OCI-LY1 (cell line): Measurements from ENCODE around the gene SPART.
"Not testable (repeated sequence)": the region's sequence is repeated elsewhere in the genome, so short reads cannot be mapped to it uniquely, and the experiment has no call there.

ENCODE experiments used
- H2AFZ ChIP-seq: fragments of 200-600 bp; sonication (generic), shearing (Covaris generic); 2 replicates; pipeline ENCODE4 v1.6.0; 2014; ENCODE audit warnings: antibody characterized with exemption, mild to moderate bottlenecking, low read length
- H3F3A ChIP-seq: fragments of 200-600 bp; sonication (generic), shearing (Covaris generic); 2 replicates; pipeline ENCODE4 v1.6.0; 2014; ENCODE audit warnings: mild to moderate bottlenecking, antibody characterized with exemption, low read length, moderate library complexity; ENCODE audit not compliant: insufficient read depth
- H3K27ac ChIP-seq: fragments of 200-600 bp; sonication (generic); 2 replicates; pipeline ENCODE4 v1.5.1; 2014; ENCODE audit warnings: low read length, mixed run types, mild to moderate bottlenecking, low read depth; ENCODE audit not compliant: poor library complexity, severe bottlenecking
- H3K27me3 ChIP-seq: fragments of 200-600 bp; sonication (generic); 2 replicates; pipeline ENCODE4 v1.6.0; 2014; ENCODE audit warnings: antibody characterized with exemption, mild to moderate bottlenecking, low read length, moderate library complexity; ENCODE audit not compliant: insufficient read depth
- H3K36me3 ChIP-seq: fragments of 200-600 bp; sonication (generic); 2 replicates; pipeline ENCODE4 v1.6.1; 2014; ENCODE audit warnings: mild to moderate bottlenecking, antibody characterized with exemption, low read length, moderate library complexity, mixed read lengths; ENCODE audit not compliant: insufficient read depth
- H3K4me1 ChIP-seq: fragments of 200-600 bp; sonication (generic); 2 replicates; pipeline ENCODE4 v1.5.1; 2014; ENCODE audit warnings: mild to moderate bottlenecking, low read length, moderate library complexity; ENCODE audit not compliant: insufficient read depth, severe bottlenecking
- H3K4me2 ChIP-seq: fragments of 200-600 bp; sonication (generic), shearing (Covaris generic); 2 replicates; pipeline ENCODE4 v1.6.1; 2014; ENCODE audit warnings: low read length
- H3K4me3 ChIP-seq: fragments of 200-600 bp; sonication (generic); 2 replicates; pipeline ENCODE4 v1.5.1; 2014; ENCODE audit warnings: low read length, low read depth, mild to moderate bottlenecking, mixed read lengths; ENCODE audit not compliant: poor library complexity, severe bottlenecking
- H3K79me2 ChIP-seq: fragments of 200-600 bp; shearing (Covaris generic); 2 replicates; pipeline ENCODE4 v1.6.1; 2016; ENCODE audit warnings: mixed run types, low read length, mixed read lengths; ENCODE audit not compliant: insufficient read depth
- H3K9ac ChIP-seq: fragments of 200-600 bp; sonication (generic), shearing (Covaris generic); 2 replicates; pipeline ENCODE4 v1.6.1; 2014; ENCODE audit warnings: mild to moderate bottlenecking, low read length, mixed read lengths
- H3K9me2 ChIP-seq: fragments of 200-600 bp; sonication (generic), shearing (Covaris generic); 2 replicates; pipeline ENCODE4 v1.6.1; 2014; ENCODE audit warnings: low read depth, mild to moderate bottlenecking, low read length, mixed read lengths
- H3K9me3 ChIP-seq: fragments of 200-600 bp; shearing (Covaris generic); 2 replicates; pipeline ENCODE4 v1.6.1; 2014; ENCODE audit warnings: low read length, mixed read lengths
- H4K20me1 ChIP-seq: fragments of 200-600 bp; sonication (generic), shearing (Covaris generic); 2 replicates; pipeline ENCODE4 v1.6.0; 2016; ENCODE audit warnings: mild to moderate bottlenecking, low read length; ENCODE audit not compliant: insufficient read depth
- CTCF ChIP-seq: fragments of 200-600 bp; sonication (generic), shearing (Covaris generic); IDR thresholded peaks from 2 replicates; pipeline ENCODE4 v1.5.1; 2017; ENCODE audit warnings: mild to moderate bottlenecking, antibody characterized with exemption, low read length, moderate library complexity, mixed read lengths
- EZH2 ChIP-seq: fragments of 200-600 bp; sonication (generic), shearing (Covaris generic); IDR thresholded peaks from 2 replicates; pipeline ENCODE4 v1.8.0; 2017; ENCODE audit warnings: borderline replicate concordance, mixed run types, mild to moderate bottlenecking, antibody characterized with exemption, low read length, moderate library complexity, mixed read lengths

Gene SPART

GRCh38 chr13:36323408-36323807 is 22.8 kb downstream of the SPART start:
- Histone ChIP-seq H3K27ac (no peak overlapping the region), H3K4me3 (no peak overlapping the region), H3K36me3 (no peaks in the 10 kb centered on the region), H3K27me3 (no peaks in the 10 kb centered on the region), H3K4me1 (no peaks in the 10 kb centered on the region), H3K9me2 (no peaks in the 10 kb centered on the region), H3K9me3 (no peaks in the 10 kb centered on the region), H4K20me1 (no peaks in the 10 kb centered on the region), H3F3A (no peaks in the 10 kb centered on the region), H3K9ac (no peak overlapping the region), H3K79me2 (no peaks in the 10 kb centered on the region), H3K4me2 (no peak overlapping the region), H2AFZ (no peak overlapping the region)
- TF ChIP-seq EZH2 (no peak), CTCF (no peak)

- H3K9ac ChIP-seq, H3K27ac ChIP-seq, H3F3A ChIP-seq, H3K27me3 ChIP-seq, H3K4me3 ChIP-seq, H3K4me2 ChIP-seq, H3K79me2 ChIP-seq, H3K9me2 ChIP-seq, H3K4me1 ChIP-seq, H2AFZ ChIP-seq, H3K9me3 ChIP-seq, H3K36me3 ChIP-seq, H4K20me1 ChIP-seq: not testable (repeated sequence)
Observed at GRCh38 chr13:36319793-36320192, 26.4 kb downstream of the SPART start.

GRCh38 chr13:36313047-36313969 is 32.9 kb downstream of the SPART start:
- no peaks in the 10 kb centered on the region for H3F3A ChIP-seq
- no peak overlapping the region for H3K4me3 ChIP-seq
- no peak overlapping the region for H2AFZ ChIP-seq
- H3K27me3 ChIP-seq, result no peaks in the 10 kb centered on the region
- no peaks in the 10 kb centered on the region for H3K79me2 ChIP-seq
- H3K9ac ChIP-seq, result no peak overlapping the region
- H3K4me2 ChIP-seq, result no peak overlapping the region
- H3K9me3 ChIP-seq, result no peaks in the 10 kb centered on the region
- H4K20me1 ChIP-seq, result no peaks in the 10 kb centered on the region
- TF ChIP-seq EZH2, result no peak
- TF ChIP-seq CTCF, result no peak
- H3K9me2 ChIP-seq, result no peaks in the 10 kb centered on the region
- H3K27ac ChIP-seq, result no peak overlapping the region
- no peaks in the 10 kb centered on the region for H3K36me3 ChIP-seq
- no peaks in the 10 kb centered on the region for H3K4me1 ChIP-seq
